ENCODE results near the gene DOK7. TPM values are rescaled to one million over a fixed set of nuclear protein-coding genes. Genes with fewer than 3 reads are reported as not detected.

DOK7 gene
- total and polyA plus RNA-seq, 7 donors: 0.85 to 1.9 (median 1.2) TPM; not detected in 4

DNA sequence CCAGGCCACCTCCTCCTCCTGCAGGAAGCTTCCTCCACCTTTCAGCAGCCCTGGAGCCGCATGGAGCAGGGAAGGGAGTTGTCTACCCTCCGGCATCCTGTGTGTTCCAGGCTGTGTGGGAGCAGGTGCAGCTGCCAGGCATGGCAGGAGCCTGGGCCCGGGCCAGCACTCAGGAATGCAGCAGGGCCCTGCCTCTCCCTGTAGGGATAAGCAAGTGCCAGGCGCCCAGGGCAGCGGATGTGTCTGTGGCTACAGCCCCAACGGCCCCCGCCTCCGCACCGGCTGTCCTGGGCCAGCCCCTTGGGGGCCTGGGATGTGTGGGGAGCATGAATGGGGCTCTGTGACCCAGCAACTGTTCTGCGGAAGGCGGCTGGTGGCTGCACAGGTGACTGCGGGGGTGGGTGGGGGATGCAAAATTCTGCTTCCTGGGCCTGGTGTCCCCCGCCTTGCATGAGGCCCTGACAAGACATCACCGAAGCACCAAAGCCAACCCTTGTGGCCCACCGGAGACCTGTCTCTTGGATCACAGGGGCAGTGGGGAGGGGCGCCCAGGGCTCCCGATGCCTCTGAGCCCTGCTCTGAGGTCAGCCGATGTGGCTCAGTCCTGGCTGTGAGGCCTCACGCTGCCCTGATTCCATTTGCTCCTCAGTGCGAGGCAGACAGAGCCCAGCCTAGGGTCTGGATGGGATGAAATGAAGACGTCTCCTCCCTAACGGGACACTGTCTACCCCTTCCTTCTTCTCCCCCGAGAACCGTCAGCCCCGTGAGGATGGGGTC is 1.4 kb upstream of the DOK7 start:
- 22 to 69% methylated on average over 25 of the region's 25 CpGs for WGBS, 2 donors

DNA sequence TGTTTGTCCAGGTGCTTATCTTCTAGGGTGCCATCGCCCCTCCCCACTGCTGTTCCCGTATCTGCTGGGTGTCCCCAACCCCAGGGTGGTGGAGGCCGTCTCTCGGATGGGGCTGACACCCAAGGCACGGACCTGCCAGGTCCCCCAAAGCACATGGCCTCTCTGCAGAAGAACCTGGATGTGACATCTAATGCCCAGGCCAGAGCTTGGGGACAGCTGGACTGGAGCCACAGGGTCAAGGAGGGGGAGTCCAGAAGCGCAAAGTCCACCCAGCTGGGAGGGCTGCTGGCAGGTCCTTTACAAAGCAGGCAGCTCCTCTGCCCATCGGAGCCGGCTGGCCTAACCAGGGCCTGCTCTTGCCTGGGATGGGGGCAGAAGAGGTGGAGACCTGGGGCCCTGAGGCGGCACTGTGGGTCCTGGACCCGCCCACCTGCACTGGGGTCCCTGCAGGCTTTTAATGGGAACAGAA is 751 bp upstream of the DOK7 start:
- peaks cover 9 to 47% (median 9%) of the 10 kb centered on the region in 3 donors for H3K27me3 ChIP-seq
- H3K27ac ChIP-seq: no peak overlapping the region
- no peak for TF ChIP-seq POLR2A (IDR thresholded peaks at IDR 0.05)

More for the DNA sequence above, 1.4 kb upstream of the DOK7 start:
- no peak for DNase-seq
- H3K4me3 ChIP-seq: no peak overlapping the region
- intact Hi-C loops (cut with DNase I): no loop called here
- H3K27ac ChIP-seq: no peak overlapping the region
- no peaks in the 10 kb centered on the region for H3K36me3 ChIP-seq
- peaks cover 0 to 24% (median 17%) of the 10 kb centered on the region in 4 donors for H3K4me1 ChIP-seq
- TF ChIP-seq, protein P1, sequence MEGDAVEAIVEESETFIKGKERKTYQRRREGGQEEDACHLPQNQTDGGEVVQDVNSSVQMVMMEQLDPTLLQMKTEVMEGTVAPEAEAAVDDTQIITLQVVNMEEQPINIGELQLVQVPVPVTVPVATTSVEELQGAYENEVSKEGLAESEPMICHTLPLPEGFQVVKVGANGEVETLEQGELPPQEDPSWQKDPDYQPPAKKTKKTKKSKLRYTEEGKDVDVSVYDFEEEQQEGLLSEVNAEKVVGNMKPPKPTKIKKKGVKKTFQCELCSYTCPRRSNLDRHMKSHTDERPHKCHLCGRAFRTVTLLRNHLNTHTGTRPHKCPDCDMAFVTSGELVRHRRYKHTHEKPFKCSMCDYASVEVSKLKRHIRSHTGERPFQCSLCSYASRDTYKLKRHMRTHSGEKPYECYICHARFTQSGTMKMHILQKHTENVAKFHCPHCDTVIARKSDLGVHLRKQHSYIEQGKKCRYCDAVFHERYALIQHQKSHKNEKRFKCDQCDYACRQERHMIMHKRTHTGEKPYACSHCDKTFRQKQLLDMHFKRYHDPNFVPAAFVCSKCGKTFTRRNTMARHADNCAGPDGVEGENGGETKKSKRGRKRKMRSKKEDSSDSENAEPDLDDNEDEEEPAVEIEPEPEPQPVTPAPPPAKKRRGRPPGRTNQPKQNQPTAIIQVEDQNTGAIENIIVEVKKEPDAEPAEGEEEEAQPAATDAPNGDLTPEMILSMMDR (IDR thresholded peaks at IDR 0.05): no peak
- no peak for TF ChIP-seq EP300 (IDR thresholded peaks at IDR 0.05)
- no peak for TF ChIP-seq POLR2AphosphoS5 (IDR thresholded peaks at IDR 0.05)
- no peak for TF ChIP-seq POLR2A (IDR thresholded peaks at IDR 0.05)
- H3K27me3 ChIP-seq: peaks cover 9 to 47% (median 9%) of the 10 kb centered on the region in 3 donors
- H3K9me3 ChIP-seq: no peaks in the 10 kb centered on the region

DNA sequence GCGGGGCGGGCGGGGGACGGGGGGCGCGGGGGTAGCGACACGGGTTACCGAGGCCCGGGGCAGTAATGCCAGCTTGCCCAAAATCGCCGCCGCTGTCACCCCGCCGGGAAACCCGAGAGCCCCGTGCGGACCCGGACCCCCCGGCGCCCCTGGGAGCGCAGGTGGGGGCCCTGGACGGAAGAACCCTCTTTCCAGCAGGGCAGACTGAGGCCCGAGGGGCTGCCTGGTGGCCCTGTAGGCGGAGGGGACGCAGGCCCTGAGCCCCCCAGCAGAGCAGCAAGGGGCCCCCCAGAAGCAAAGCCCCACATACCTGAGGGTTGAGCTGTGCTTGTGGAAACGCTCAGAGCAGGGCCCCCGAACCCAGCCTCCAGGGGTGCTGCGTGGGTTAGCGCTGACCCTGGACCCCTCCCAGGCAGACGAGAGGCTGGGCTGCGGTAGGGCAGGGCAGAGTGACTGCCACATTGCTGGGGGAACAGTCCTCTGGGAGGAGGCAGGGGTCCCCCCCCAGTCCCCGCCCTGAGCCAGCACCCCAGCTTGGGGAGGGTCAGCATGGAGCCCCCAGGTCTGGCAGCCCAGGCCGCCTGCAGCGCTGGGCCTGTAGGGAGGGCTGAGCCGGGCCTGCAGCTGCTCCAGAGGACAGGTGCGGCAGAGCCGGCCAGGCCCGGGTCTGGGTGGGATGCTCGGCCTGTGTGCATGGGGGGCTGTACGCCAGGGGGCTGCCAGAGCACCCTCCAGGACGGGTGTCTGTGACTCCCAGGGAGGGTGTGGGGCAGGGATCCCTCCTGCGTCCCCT is 646 bp downstream of the DOK7 start:
- intact Hi-C loops (cut with DNase I): no loop called here
- no peak overlapping the region for H3K27ac ChIP-seq
- H3K36me3 ChIP-seq: no peaks in the 10 kb centered on the region
- DNase-seq: no peak
- peaks cover 9 to 47% (median 9%) of the 10 kb centered on the region in 3 donors for H3K27me3 ChIP-seq
- TF ChIP-seq, protein P1 (IDR thresholded peaks at IDR 0.05): no peak
- TF ChIP-seq POLR2A (IDR thresholded peaks at IDR 0.05): no peak
- no peaks in the 10 kb centered on the region for H3K9me3 ChIP-seq
- 21 to 51% methylated on average over 43 of the region's 43 CpGs for WGBS, 2 donors
- peak overlapping the region in 3 of 4 donors; percentile 47 to 56 (median 52) for H3K4me3 ChIP-seq
- peaks cover 0 to 24% (median 17%) of the 10 kb centered on the region in 4 donors for H3K4me1 ChIP-seq

More for the DNA sequence above, 751 bp upstream of the DOK7 start:
- no peaks in the 10 kb centered on the region for H3K36me3 ChIP-seq
- intact Hi-C loops (cut with DNase I): no loop called here
- DNase-seq: no peak
- H3K4me3 ChIP-seq: no peak overlapping the region
- H3K4me1 ChIP-seq: peaks cover 0 to 24% (median 17%) of the 10 kb centered on the region in 4 donors
- WGBS, 2 donors: 33 to 80% methylated on average over 10 of the region's 10 CpGs
- H3K9me3 ChIP-seq: no peaks in the 10 kb centered on the region

DNA sequence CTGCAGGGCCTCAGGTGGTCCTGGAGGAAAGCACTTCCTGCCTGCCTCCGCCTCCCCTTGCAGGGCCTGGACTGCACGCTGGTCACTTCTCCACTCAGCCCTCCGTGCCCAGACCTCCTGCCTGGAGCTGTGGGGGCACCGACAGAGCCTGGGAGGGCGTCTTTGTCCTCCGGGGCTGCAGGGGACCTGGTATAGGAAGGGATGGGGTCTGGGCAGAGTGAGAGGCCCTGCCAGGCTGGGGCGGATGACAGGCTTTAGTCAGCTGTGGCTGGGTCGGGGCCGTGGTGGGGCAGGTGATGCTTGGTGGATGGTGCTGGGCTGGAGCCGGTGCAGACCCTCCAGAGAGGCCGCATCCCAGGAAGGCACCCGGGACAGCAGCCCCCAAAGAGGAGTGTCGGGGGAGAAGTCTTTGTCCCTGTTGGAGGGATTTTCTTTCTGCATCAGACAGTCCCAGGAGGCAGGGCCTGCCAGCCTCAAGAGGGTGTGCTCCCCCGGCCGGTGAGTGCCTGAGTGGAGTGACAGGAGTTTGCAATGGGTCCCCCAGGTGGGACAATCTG is 1.3 kb downstream of the DOK7 start:
- Histone ChIP-seq H3K27me3 (peaks cover 9 to 47% (median 9%) of the 10 kb centered on the region in 3 donors), H3K4me1 (peaks cover 0 to 24% (median 17%) of the 10 kb centered on the region in 4 donors), H3K27ac (no peak overlapping the region), H3K36me3 (no peaks in the 10 kb centered on the region), H3K9me3 (no peaks in the 10 kb centered on the region), H3K4me3 (no peak overlapping the region)
- TF ChIP-seq EP300 (IDR thresholded peaks at IDR 0.05) (no peak), POLR2AphosphoS5 (IDR thresholded peaks at IDR 0.05) (no peak), POLR2A (IDR thresholded peaks at IDR 0.05) (no peak)
- TF ChIP-seq, protein P1 (IDR thresholded peaks at IDR 0.05): no peak
- WGBS, 2 donors: 84 to 89% methylated on average over 15 of the region's 15 CpGs
- intact Hi-C loops (cut with DNase I): no loop called here
- no peak for DNase-seq

Data from sigmoid colon (tissue), 7 donors.